Hepatocyte (in vitro differentiated cells): Measurements from ENCODE around the gene IFI30. TPM values are rescaled to one million over a fixed set of nuclear protein-coding genes. Genes with fewer than 3 reads are reported as not detected.

Experiments used
- DNase-seq: peaks from one replicate; pipeline ENCODE4 v3.0.0-alpha.2; 2016; ENCODE audit warnings: low spot score
- H2AFZ ChIP-seq: fragments of 200-600 bp; sonication (generic); 2 replicates; pipeline ENCODE4 v1.6.0; 2016; ENCODE audit warnings: antibody characterized with exemption, mild to moderate bottlenecking
- H3K27ac ChIP-seq: fragments of 200-600 bp; sonication (generic); 2 replicates; pipeline ENCODE4 v1.5.1; 2016; ENCODE audit warnings: mild to moderate bottlenecking
- H3K27me3 ChIP-seq: fragments of 200-600 bp; sonication (generic); 2 replicates; pipeline ENCODE4 v1.6.1; 2016
- H3K36me3 ChIP-seq: fragments of 200-600 bp; sonication (generic); replicated peaks from 2 replicates; pipeline ENCODE4 v1.5.1; 2016; ENCODE audit warnings: low read depth; ENCODE audit not compliant: insufficient read depth
- H3K4me1 ChIP-seq: fragments of 200-600 bp; sonication (generic); 2 replicates; pipeline ENCODE4 v1.5.1; 2016; ENCODE audit warnings: mild to moderate bottlenecking, moderate library complexity; ENCODE audit not compliant: insufficient read depth
- H3K4me2 ChIP-seq: fragments of 200-600 bp; sonication (generic); 2 replicates; pipeline ENCODE4 v1.6.0; 2016
- H3K4me3 ChIP-seq: fragments of 200-600 bp; sonication (generic); 2 replicates; pipeline ENCODE4 v1.5.1; 2016; ENCODE audit warnings: mild to moderate bottlenecking
- H3K79me2 ChIP-seq: fragments of 200-600 bp; sonication (generic); 2 replicates; pipeline ENCODE4 v1.6.0; 2017; ENCODE audit warnings: mild to moderate bottlenecking
- H3K9me2 ChIP-seq: fragments of 200-600 bp; sonication (generic); replicated peaks from 2 replicates; pipeline ENCODE4 v1.6.0; 2017; ENCODE audit warnings: mild to moderate bottlenecking; ENCODE audit not compliant: insufficient read depth
- H3K9me3 ChIP-seq: fragments of 200-600 bp; sonication (generic); 2 replicates; pipeline ENCODE4 v1.5.1; 2016; ENCODE audit warnings: low read depth, mild to moderate bottlenecking
- H4K20me1 ChIP-seq: fragments of 200-600 bp; sonication (generic); 2 replicates; pipeline ENCODE4 v1.6.0; 2016; ENCODE audit warnings: mild to moderate bottlenecking; ENCODE audit not compliant: insufficient read depth, poor library complexity, severe bottlenecking
- CTCF ChIP-seq: fragments of 200-600 bp; sonication (generic); IDR thresholded peaks from 2 replicates; pipeline ENCODE4 v1.5.1; 2016; ENCODE audit warnings: antibody characterized with exemption, mild to moderate bottlenecking; ENCODE audit not compliant: poor library complexity
- EZH2 ChIP-seq: fragments of 200-600 bp; sonication (generic); IDR thresholded peaks from 2 replicates; pipeline ENCODE4 v1.6.1; 2016; ENCODE audit warnings: antibody characterized with exemption, mild to moderate bottlenecking, borderline replicate concordance
- EZH2phosphoT487 ChIP-seq: fragments of 200-600 bp; sonication (generic); IDR thresholded peaks from one replicate; pipeline ENCODE4 v1.6.1; 2018; ENCODE audit warnings: antibody characterized with exemption, mild to moderate bottlenecking, low read depth, moderate library complexity; ENCODE audit not compliant: unreplicated experiment, severe bottlenecking
- WGBS: methylation state at CpG from one replicate; pipeline ENCODE4 v1.1.6; 2016; ENCODE audit warnings: low lambda C conversion rate; ENCODE audit errors: missing lambda C conversion rate; 5-methylcytosine and 5-hydroxymethylcytosine counted together
- polyA plus RNA-seq: library from polyadenylated mRNA; unstranded; fragments of >200 nt; fragmentation: Nextera tagmentation; extraction: Ambion mirVana; gene quantifications from 2 replicates; pipeline ENCODE4 v1.2.1, GENCODE V29; 2016
- total RNA-seq: library from RNA; depleted of rRNA; stranded (reverse); fragments of >200 nt; gene quantifications from 2 replicates; pipeline ENCODE4 v1.2.3, GENCODE V29; 2014

Gene IFI30
- total and polyA plus RNA-seq, 2 experiments from 2014 or later: 95.7 to 170 TPM

DNA sequence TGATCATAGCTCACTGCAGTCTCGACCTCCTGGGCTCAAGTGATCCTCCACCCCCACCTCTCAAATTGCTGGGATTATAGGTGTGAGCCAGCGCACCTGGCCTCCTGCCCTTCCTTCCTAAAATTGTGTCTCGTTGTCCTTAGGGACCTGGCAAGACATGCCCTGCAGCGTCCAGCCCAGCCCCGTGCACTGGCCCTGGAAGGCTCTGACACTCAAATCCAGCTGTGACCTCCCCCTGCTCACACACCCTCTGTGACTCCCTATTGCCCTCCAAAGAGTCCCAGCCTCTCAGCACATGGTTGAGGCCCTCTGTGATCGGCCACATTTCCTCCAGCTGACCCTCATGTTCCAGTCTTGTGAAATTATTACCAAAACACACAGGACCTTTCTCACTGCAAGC lies 24.3 kb downstream of the IFI30 start:
- no peak overlapping the region for H2AFZ ChIP-seq
- no peaks in the 10 kb centered on the region for H3K9me2 ChIP-seq
- H3K36me3 ChIP-seq: no peaks in the 10 kb centered on the region
- no peak overlapping the region for H3K27ac ChIP-seq
- WGBS: 93% methylated on average over 6 of the region's 6 CpGs
- peaks cover 13% of the 10 kb centered on the region for H3K4me1 ChIP-seq
- no peak for DNase-seq
- no peaks in the 10 kb centered on the region for H4K20me1 ChIP-seq
- H3K79me2 ChIP-seq: no peaks in the 10 kb centered on the region
- H3K27me3 ChIP-seq: no peaks in the 10 kb centered on the region
- H3K4me3 ChIP-seq: no peak overlapping the region
- no peak for TF ChIP-seq CTCF
- TF ChIP-seq EZH2: no peak
- TF ChIP-seq EZH2phosphoT487: no peak
- H3K9me3 ChIP-seq: no peaks in the 10 kb centered on the region
- no peak overlapping the region for H3K4me2 ChIP-seq

DNA sequence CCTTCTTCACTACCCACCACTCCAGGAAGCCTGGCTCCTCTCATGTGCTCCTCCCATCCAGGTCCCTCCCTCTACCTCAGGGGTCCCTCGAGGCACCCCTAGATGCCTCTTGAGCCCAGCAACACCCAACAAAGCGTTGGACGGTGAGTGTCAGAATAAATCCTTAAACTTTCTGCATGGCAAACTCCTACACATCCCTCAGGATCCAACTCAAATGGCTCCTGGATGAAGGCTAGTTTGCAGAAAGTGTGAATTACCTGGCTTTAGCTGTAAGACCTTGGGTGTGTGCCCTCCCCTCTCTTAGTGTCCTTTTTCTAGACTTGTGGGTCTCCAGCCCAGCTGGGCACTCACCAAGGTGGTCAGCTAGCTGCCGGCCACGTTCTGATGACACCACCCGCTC lies 24.8 kb downstream of the IFI30 start:
- DNase-seq: no peak
- peaks cover 17% of the 10 kb centered on the region for H3K4me1 ChIP-seq
- no peak for TF ChIP-seq EZH2
- no peak for TF ChIP-seq CTCF
- TF ChIP-seq EZH2phosphoT487: no peak
- H3K9me3 ChIP-seq: no peaks in the 10 kb centered on the region
- H2AFZ ChIP-seq: no peak overlapping the region
- WGBS: 96% methylated on average over 6 of the region's 6 CpGs
- H3K27me3 ChIP-seq: no peaks in the 10 kb centered on the region
- H3K4me2 ChIP-seq: no peak overlapping the region
- H3K79me2 ChIP-seq: no peaks in the 10 kb centered on the region
- H3K27ac ChIP-seq: no peak overlapping the region
- no peaks in the 10 kb centered on the region for H4K20me1 ChIP-seq
- no peaks in the 10 kb centered on the region for H3K9me2 ChIP-seq
- no peaks in the 10 kb centered on the region for H3K36me3 ChIP-seq
- H3K4me3 ChIP-seq: no peak overlapping the region

DNA sequence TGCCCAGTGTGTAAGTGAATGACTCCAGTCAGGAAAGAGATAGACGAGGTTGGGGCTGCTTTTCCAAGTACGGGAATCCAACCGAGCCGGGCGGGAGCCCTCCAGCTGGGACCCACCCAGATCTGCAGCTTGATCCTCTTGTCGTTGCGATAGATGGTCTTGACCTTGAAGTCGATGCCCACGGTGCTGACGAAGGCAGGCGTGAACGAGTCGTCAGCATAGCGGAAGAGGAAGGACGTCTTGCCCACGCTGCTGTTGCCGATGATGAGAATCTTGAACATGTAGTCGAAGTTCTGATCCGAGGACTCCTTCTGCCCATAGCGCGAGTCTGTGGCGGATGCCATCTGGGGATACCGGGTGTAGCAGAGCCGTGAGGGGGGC lies 28.8 kb downstream of the IFI30 start:
- no peak overlapping the region for H3K4me3 ChIP-seq
- H3K9me3 ChIP-seq: no peaks in the 10 kb centered on the region
- no peak for TF ChIP-seq EZH2
- no peak for TF ChIP-seq CTCF
- no peak for TF ChIP-seq EZH2phosphoT487
- H3K27ac ChIP-seq: no peak overlapping the region
- H2AFZ ChIP-seq: no peak overlapping the region
- DNase-seq: peak; percentile 4
- WGBS: 93% methylated on average over 24 of the region's 24 CpGs
- peaks cover 10% of the 10 kb centered on the region for H3K4me1 ChIP-seq
- no peaks in the 10 kb centered on the region for H3K27me3 ChIP-seq
- no peaks in the 10 kb centered on the region for H3K79me2 ChIP-seq
- no peaks in the 10 kb centered on the region for H4K20me1 ChIP-seq
- H3K9me2 ChIP-seq: no peaks in the 10 kb centered on the region
- peak overlapping the region; percentile 97 for H3K4me2 ChIP-seq
- H3K36me3 ChIP-seq: no peaks in the 10 kb centered on the region
